LoVo (cell line): ENCODE results near the gene SCUBE1.
A peak's percentile ranks its signal among the peaks of the same experiment; 100 is the strongest.

ENCODE experiments used
- DNase-seq: peaks from one replicate; pipeline ENCODE4 v3.0.0-alpha.2; 2016; ENCODE audit warnings: low spot score

Gene SCUBE1

GRCh38 chr22:43236411-43237166 lies 106.6 kb downstream of the SCUBE1 start:
- no peak for DNase-seq

- no peak for DNase-seq
Measured at GRCh38 chr22:43235445-43236409, 107.4 kb downstream of the SCUBE1 start.

GRCh38 chr22:43234264-43234988 lies 108.7 kb downstream of the SCUBE1 start:
- DNase-seq, result no peak

GRCh38 chr22:43233529-43233928 lies 109.6 kb downstream of the SCUBE1 start:
- DNase-seq, result no peak

GRCh38 chr22:43232445-43232844 lies 110.7 kb downstream of the SCUBE1 start:
- no peak for DNase-seq

GRCh38 chr22:43231724-43232034 lies 111.5 kb downstream of the SCUBE1 start:
- no peak for DNase-seq

GRCh38 chr22:43230971-43231723 lies 112.0 kb downstream of the SCUBE1 start:
- peak; percentile 36 for DNase-seq

GRCh38 chr22:43230571-43230970 lies 112.6 kb downstream of the SCUBE1 start:
- no peak for DNase-seq

- DNase-seq, result no peak
Measured at GRCh38 chr22:43228863-43229262, 114.3 kb downstream of the SCUBE1 start.

GRCh38 chr22:43228330-43228729 lies 114.8 kb downstream of the SCUBE1 start:
- no peak for DNase-seq

- DNase-seq, result no peak
Measured at GRCh38 chr22:43227239-43227630, 115.9 kb downstream of the SCUBE1 start.

GRCh38 chr22:43226377-43227238 lies 116.6 kb downstream of the SCUBE1 start:
- DNase-seq, result no peak

GRCh38 chr22:43225609-43226008 lies 117.6 kb downstream of the SCUBE1 start:
- no peak for DNase-seq

GRCh38 chr22:43222987-43223386 lies 120.2 kb downstream of the SCUBE1 start:
- no peak for DNase-seq

- DNase-seq, result no peak
Measured at GRCh38 chr22:43222262-43222661, 120.9 kb downstream of the SCUBE1 start.

GRCh38 chr22:43220625-43221380 lies 122.4 kb downstream of the SCUBE1 start:
- no peak for DNase-seq

GRCh38 chr22:43218786-43219185 lies 124.4 kb downstream of the SCUBE1 start:
- DNase-seq, result no peak

GRCh38 chr22:43217285-43218030 lies 125.7 kb downstream of the SCUBE1 start:
- no peak for DNase-seq

GRCh38 chr22:43216738-43217137 lies 126.4 kb downstream of the SCUBE1 start:
- DNase-seq, result no peak
